GM18868 (cell line): ENCODE results near the gene TLE6.
"Not testable (repeated sequence)": the region's sequence is repeated elsewhere in the genome, so short reads cannot be mapped to it uniquely, and the experiment has no call there.

ENCODE experiments used
- ATAC-seq: cut with Tn5 transposase; IDR thresholded peaks from one replicate; pipeline ENCODE4 v1.9.1; 2021; ENCODE audit warnings: mild to moderate bottlenecking, moderate library complexity; ENCODE audit not compliant: unreplicated experiment

The TLE6 gene

GRCh38 chr19:2973229-2973628 is 4.1 kb upstream of the TLE6 start:
- no peak for ATAC-seq

GRCh38 chr19:2974342-2975041 is 2.9 kb upstream of the TLE6 start:
- ATAC-seq: no peak

GRCh38 chr19:2976609-2977000 is 759 bp upstream of the TLE6 start:
- no peak for ATAC-seq

- ATAC-seq: no peak
These were observed 378 bp downstream of the TLE6 start for GRCh38 chr19:2977746-2978138.

- no peak for ATAC-seq
These were observed 903 bp downstream of the TLE6 start for GRCh38 chr19:2978166-2978767.

GRCh38 chr19:2978772-2979171 is 1.4 kb downstream of the TLE6 start:
- ATAC-seq: no peak

GRCh38 chr19:2981898-2982297 is 4.5 kb downstream of the TLE6 start:
- no peak for ATAC-seq

- no peak for ATAC-seq
These were observed 5.2 kb downstream of the TLE6 start for GRCh38 chr19:2982561-2982960.

- ATAC-seq: no peak
These were observed 5.6 kb downstream of the TLE6 start for GRCh38 chr19:2982983-2983350.

- ATAC-seq: no peak
These were observed 6.2 kb downstream of the TLE6 start for GRCh38 chr19:2983351-2984214.

GRCh38 chr19:2984215-2984528 is 6.8 kb downstream of the TLE6 start:
- no peak for ATAC-seq

- no peak for ATAC-seq
These were observed 9.7 kb downstream of the TLE6 start for GRCh38 chr19:2986951-2987524.

- no peak for ATAC-seq
These were observed 10.4 kb downstream of the TLE6 start for GRCh38 chr19:2987797-2988196.

- ATAC-seq: no peak
These were observed 11.2 kb downstream of the TLE6 start for GRCh38 chr19:2988568-2988967.

- no peak for ATAC-seq
These were observed 12.0 kb downstream of the TLE6 start for GRCh38 chr19:2989236-2989946.

GRCh38 chr19:2992333-2992732 is 15.0 kb downstream of the TLE6 start:
- ATAC-seq: not testable (repeated sequence)

- no peak for ATAC-seq
These were observed 15.6 kb downstream of the TLE6 start for GRCh38 chr19:2992958-2993357.

GRCh38 chr19:2993579-2993978 is 16.2 kb downstream of the TLE6 start:
- ATAC-seq: no peak

GRCh38 chr19:2994588-2995131 is 17.3 kb downstream of the TLE6 start:
- no peak for ATAC-seq

GRCh38 chr19:2997720-2998119 is 20.4 kb downstream of the TLE6 start:
- ATAC-seq: no peak

- ATAC-seq: no peak
These were observed 21.3 kb downstream of the TLE6 start for GRCh38 chr19:2998642-2999041.
